RWPE1 (cell line): ENCODE results near the gene SGPP2.

Experiments used
- CTCF ChIA-PET: fragments of 350-600 bp; sonication (Branson Sonifier 250); formaldehyde crosslinking; extraction: SDS; loops from one replicate; lab custom pipeline; 2021; lab: Yijun Ruan, JAX
- POLR2A ChIA-PET: fragments of 400-600 bp; formaldehyde crosslinking; extraction: SDS; loops from one replicate; lab custom pipeline; 2020; ENCODE audit warnings: antibody characterized with exemption; ENCODE audit not compliant: low non-redundant PET; lab: Yijun Ruan, JAX
- DNase-seq: peaks from one replicate; pipeline ENCODE4 v3.0.0; 2012; ENCODE audit warnings: low spot score
- H3K27ac ChIP-seq: fragments of 450-650 bp; 2 replicates; pipeline ENCODE4 v1.5.1; 2017
- CTCF ChIP-seq: fragments of 450-650 bp; conservative IDR thresholded peaks from 2 replicates; pipeline ENCODE4 v1.5.1; 2017; ENCODE audit warnings: low read depth, mild to moderate bottlenecking

Gene SGPP2

GRCh38 chr2:222490131-222490530, 65.8 kb downstream of the SGPP2 start:
- ChIA-PET POLR2A (no interaction called here), CTCF (no interaction called here)
- DNase-seq, result no peak
- no peak overlapping the region for H3K27ac ChIP-seq
- no peak for TF ChIP-seq CTCF

- TF ChIP-seq CTCF, result no peak
- no peak for DNase-seq
- ChIA-PET CTCF (no interaction called here), POLR2A (no interaction called here)
- H3K27ac ChIP-seq, result no peak overlapping the region
Observed at GRCh38 chr2:222492683-222493082, 68.3 kb downstream of the SGPP2 start.

- TF ChIP-seq CTCF, result no peak
- no peak for DNase-seq
- no peak overlapping the region for H3K27ac ChIP-seq
- ChIA-PET POLR2A (no interaction called here), CTCF (interaction anchor here (0.6 kb wide), 1 partner anchor 586 kb away, joined by 3 read pairs; no protein-coding TSS in a partner anchor)
Observed at GRCh38 chr2:222494104-222494739, 69.9 kb downstream of the SGPP2 start.

GRCh38 chr2:222495388-222495787, 71.0 kb downstream of the SGPP2 start:
- ChIA-PET CTCF (no interaction called here), POLR2A (no interaction called here)
- TF ChIP-seq CTCF, result no peak
- no peak overlapping the region for H3K27ac ChIP-seq
- DNase-seq, result no peak

- POLR2A ChIA-PET, result no interaction called here
- no peak for TF ChIP-seq CTCF
Observed at GRCh38 chr2:222499226-222499625, 74.9 kb downstream of the SGPP2 start.

GRCh38 chr2:222504191-222504590, 79.8 kb downstream of the SGPP2 start:
- POLR2A ChIA-PET, result no interaction called here
- no peak for DNase-seq
- H3K27ac ChIP-seq, result no peak overlapping the region
- no peak for TF ChIP-seq CTCF
- CTCF ChIA-PET, result no interaction called here

More at GRCh38 chr2:222499226-222499625, 74.9 kb downstream of the SGPP2 start:
- no peak overlapping the region for H3K27ac ChIP-seq
- CTCF ChIA-PET, result interaction anchor here (0.7 kb wide), 1 partner anchor 446 kb away, joined by 3 read pairs; no protein-coding TSS in a partner anchor
- peak; percentile 42 for DNase-seq
